Astrocyte of the cerebellum (primary cell): ENCODE measurements around the gene ZIC5.
A peak's percentile ranks its signal among the peaks of the same experiment; 100 is the strongest.

Experiments used
- DNase-seq: peaks from one replicate; pipeline ENCODE4 v3.0.0-alpha.2; 2011; ENCODE audit warnings: low read depth
- H3K4me3 ChIP-seq: 2 replicates; pipeline ENCODE4 v1.5.1; 2011; ENCODE audit warnings: mild to moderate bottlenecking, low read depth, low read length, moderate library complexity
- in situ Hi-C: cut with HindIII; loops from 2 replicates; pipeline ENCODE4 v1.10.0; 2017; ENCODE audit warnings: low sequenced_read_pairs
- TF ChIP-seq, protein P1 (sequence below): IDR thresholded peaks from 2 replicates; pipeline ENCODE4 v1.5.1; 2012; ENCODE audit warnings: low read length, low read depth, moderate library complexity, mild to moderate bottlenecking; ENCODE audit errors: missing control alignments

Gene ZIC5

DNA sequence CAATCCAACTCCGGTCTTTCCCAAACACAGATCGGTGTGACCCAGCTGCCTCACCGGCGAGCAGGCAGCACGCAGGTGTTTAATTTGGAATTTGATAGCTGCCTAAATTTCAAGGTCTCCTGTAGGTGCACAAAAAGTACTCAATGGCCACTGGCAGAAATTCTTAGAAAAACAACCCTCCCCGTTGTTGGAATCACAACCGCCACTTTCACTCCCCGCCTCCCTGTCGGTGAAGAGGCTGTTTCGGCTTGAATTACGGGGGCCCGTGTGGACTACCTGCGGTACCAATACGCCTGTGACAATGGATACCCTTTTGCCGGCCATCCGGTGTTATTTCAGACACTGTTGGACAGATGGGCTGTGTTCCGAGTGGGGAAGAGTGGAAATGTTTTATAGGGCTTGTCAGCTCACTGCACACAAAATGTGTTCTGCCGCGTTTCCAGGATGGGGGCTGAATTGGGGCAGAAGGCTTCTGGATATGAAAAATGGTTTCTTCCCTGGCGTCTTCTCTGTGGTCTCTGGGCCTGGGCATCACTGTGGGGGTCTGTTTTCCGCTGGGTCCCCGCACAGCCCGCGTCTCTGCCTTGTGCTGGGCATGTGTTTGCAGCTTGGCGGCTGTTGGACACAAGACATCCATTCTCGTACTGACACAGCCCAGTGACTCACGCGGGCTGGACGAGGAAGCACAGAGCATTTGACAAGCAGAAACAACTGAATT is 45.4 kb downstream of the ZIC5 start:
- TF ChIP-seq, protein P1, sequence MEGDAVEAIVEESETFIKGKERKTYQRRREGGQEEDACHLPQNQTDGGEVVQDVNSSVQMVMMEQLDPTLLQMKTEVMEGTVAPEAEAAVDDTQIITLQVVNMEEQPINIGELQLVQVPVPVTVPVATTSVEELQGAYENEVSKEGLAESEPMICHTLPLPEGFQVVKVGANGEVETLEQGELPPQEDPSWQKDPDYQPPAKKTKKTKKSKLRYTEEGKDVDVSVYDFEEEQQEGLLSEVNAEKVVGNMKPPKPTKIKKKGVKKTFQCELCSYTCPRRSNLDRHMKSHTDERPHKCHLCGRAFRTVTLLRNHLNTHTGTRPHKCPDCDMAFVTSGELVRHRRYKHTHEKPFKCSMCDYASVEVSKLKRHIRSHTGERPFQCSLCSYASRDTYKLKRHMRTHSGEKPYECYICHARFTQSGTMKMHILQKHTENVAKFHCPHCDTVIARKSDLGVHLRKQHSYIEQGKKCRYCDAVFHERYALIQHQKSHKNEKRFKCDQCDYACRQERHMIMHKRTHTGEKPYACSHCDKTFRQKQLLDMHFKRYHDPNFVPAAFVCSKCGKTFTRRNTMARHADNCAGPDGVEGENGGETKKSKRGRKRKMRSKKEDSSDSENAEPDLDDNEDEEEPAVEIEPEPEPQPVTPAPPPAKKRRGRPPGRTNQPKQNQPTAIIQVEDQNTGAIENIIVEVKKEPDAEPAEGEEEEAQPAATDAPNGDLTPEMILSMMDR: no peak

DNA sequence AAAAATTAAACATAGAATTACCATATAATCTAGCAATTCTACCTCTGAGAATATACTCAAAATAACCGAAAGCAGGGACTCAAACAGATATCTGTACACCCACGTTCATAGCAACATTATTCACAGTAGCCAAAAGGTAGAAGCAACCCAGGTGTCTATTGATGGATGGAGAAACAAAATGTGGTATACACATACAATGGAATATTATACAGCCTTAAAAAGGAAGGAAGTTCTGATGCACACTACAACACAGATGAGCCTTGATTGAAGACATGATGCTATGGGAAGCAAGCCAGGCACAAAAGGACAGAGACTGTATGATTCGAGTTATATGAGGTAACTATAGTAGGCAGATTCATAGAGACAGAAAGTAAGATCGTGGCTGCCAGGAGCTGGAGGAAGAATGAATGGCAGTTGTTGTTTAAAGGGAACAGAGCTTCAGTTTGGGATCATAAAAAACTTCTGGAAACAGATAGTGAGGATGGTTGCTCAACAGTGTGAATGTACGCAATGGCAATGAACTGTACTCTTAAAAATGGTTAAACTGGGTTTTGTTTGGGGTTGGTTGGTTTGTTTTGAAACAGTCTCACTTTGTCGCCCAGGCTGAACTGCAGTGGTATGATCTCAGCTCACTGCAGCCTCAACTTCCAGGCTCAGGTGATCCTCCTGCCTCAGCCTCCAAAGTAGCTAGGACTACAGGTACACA is 47.5 kb downstream of the ZIC5 start:
- TF ChIP-seq, protein P1: no peak
- in situ Hi-C loops: no loop called here
- H3K4me3 ChIP-seq: no peak overlapping the region

More for the DNA sequence above, 45.4 kb downstream of the ZIC5 start:
- in situ Hi-C loops: no loop called here
- H3K4me3 ChIP-seq: no peak overlapping the region
- no peak for DNase-seq

DNA sequence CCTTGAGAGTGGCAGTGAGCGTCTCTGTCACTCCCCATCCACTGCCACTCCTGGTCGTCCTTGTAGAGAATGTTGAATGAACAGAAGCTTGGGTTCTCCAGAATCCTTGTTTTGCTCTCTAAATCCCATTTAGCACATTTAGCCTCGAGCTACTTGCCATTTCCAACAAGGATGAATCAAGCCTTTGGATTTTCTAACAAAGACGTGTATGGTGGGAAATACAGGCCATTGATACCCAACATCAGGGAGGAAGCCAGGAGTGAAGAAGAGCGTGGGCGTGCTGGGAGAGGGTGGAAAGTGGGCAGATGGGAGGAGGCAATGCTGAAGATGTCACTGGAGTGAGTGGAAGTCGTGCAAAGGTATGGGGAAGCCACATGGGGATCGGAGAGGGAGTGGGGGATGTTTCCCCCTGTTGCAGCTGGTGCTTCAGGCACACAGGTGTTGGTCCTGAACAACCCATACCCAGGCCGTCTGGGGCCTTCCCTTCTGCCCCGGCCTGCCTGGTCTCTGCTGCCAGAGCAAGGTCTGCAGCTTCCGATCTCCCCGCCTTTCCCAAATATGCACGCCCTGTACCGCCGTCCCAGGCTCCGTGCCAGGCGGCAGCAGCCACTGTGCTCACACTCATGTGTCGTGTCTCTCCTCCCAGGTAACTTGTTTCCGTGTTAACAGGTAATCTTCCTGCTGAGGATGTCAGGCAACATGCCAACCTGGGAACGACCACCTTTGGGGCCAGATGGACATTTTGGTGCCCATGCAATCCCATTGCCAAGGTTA is 48.7 kb downstream of the ZIC5 start:
- no peak for DNase-seq
- TF ChIP-seq, protein P1: no peak
- in situ Hi-C loops: no loop called here
- H3K4me3 ChIP-seq: no peak overlapping the region

More for the DNA sequence above, 47.5 kb downstream of the ZIC5 start:
- no peak for DNase-seq

DNA sequence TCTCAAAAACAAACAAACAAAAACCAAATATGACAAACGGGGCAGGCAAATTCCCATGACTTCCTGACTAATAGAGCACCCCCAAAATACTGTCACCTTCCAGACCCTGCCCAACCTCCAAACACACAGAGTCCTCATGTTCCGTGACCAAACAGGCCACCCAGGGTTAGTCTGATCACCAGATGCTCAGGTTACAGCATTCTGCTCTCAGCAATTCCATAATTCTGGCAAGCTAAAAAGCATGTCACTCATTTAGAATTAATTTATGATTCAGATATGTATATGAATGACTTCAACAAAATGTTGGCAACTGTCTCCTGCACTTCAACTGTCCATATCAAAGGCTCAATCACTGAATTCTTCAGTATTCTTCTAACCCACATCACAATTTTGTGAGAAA is 52.4 kb downstream of the ZIC5 start:
- TF ChIP-seq, protein P1: no peak
- no peak overlapping the region for H3K4me3 ChIP-seq
- in situ Hi-C loops: no loop called here
- no peak for DNase-seq

DNA sequence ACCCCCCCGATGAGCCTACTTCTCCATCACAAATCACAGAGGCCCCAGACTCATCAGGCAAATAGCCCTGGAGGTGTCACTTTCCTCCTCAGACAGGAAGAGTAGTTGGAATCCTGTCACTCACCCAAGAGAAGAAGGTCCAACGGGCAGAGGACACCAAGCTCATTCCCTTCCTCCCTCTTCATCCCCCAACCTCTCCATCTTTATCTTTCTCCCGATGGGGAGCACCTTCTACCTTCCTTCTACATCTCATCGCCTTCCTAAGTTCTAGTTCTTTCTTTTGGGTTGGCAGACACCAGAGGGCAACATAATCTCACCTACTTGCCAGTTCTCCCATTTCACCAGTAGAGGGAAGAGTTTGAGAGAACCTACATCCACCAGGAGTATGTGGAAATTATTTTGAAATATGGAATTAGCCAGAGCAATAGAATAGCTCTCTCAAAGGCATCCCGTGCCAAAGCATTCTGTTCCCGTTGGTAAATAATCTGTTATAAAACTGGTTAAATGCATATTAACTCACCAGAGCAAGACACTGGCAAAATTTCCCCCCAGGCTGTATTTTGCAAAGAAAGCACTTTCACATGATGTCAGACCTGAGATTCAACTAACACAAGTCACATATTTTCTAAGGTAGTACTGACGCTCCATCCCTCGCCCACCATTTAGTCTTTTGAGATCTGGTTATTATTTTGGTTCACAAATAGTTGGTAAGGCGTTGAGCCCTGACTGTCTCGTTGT is 55.0 kb downstream of the ZIC5 start:
- peak; percentile 75 for DNase-seq

DNA sequence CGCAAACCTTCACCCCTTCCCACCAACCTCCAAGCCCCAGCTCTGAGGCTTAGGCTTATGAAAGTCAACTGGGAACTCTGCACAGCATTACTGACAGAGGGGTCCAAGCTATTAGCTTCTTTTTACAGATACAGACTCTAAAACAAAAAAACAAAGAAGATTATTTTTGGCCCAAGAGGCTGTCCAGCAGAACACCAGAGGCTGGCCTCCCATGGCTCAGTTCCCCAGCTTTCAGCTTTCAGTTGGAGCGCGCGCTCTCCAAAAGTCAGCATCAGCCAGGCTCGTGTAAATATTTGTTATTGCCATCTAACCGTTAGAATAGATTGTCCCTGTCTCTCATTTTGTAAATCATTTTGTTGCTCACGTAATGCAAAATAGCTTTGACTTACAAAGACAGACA is 58.4 kb downstream of the ZIC5 start:
- no peak for DNase-seq
- TF ChIP-seq, protein P1: no peak
- in situ Hi-C loops: no loop called here
- no peak overlapping the region for H3K4me3 ChIP-seq

More for the DNA sequence above, 55.0 kb downstream of the ZIC5 start:
- TF ChIP-seq, protein P1: peak; percentile 98
- in situ Hi-C loops: no loop called here
- H3K4me3 ChIP-seq: no peak overlapping the region
